Coronary artery (tissue), 2 donors: ENCODE measurements around the gene TMEM116.
"Not testable (repeated sequence)": the region's sequence is repeated elsewhere in the genome, so short reads cannot be mapped to it uniquely, and the experiment has no call there.

Experiments used
- DNase-seq: peaks from one replicate; pipeline ENCODE4 v3.0.0-alpha.2; 2017; ENCODE audit warnings: low spot score
- H3K27ac ChIP-seq, 2 donors: fragments of 200-600 bp; sonication (generic); one replicate each; pipeline ENCODE4 v1.5.1; 2016 to 2019
- H3K4me3 ChIP-seq: fragments of 200-600 bp; sonication (generic); 2 replicates; pipeline ENCODE4 v1.5.1; 2016; ENCODE audit warnings: mild to moderate bottlenecking, moderate library complexity
- TF ChIP-seq, protein P1 (sequence below): fragments of 200-600 bp; sonication (generic); IDR thresholded peaks from one replicate; pipeline ENCODE4 v1.5.1; 2019; ENCODE audit warnings: antibody characterized with exemption

TMEM116 gene

DNA sequence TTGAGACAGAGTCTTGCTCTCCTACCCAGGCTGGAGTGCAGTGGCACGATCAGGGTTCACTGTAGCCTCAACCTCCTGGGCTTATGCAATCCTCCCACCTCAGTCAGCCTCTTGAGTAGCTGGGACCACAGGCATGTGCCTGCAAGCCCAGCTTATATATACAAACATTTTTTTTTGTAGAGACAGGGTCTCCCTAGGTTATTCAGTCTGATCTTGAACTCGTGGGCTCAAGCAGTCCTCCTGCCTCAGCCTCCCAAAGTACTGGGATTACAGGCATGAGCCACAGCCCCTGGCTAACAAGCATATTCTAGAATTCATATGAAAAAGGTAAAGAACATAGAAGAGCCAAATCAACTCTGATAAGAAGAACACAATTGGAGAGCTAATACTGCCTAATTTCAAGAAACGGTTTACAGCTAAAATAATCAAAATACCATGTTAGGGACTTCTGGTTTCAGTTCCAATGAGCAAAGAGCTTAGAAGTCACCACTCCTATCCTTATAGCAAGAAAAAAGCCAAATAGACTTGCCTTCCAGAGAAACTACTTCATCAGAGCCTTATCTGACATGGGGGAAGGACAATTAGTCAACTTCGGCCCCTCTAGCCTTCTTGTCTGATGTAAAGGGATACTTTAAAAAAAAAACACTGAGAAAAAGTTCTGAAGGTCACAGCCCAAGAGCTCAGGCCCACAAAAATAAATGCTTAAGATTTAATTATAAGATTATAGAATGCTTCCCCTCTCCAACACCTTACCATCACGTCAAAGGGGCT lies 37.6 kb downstream of the TMEM116 start:
- TF ChIP-seq, protein P1, sequence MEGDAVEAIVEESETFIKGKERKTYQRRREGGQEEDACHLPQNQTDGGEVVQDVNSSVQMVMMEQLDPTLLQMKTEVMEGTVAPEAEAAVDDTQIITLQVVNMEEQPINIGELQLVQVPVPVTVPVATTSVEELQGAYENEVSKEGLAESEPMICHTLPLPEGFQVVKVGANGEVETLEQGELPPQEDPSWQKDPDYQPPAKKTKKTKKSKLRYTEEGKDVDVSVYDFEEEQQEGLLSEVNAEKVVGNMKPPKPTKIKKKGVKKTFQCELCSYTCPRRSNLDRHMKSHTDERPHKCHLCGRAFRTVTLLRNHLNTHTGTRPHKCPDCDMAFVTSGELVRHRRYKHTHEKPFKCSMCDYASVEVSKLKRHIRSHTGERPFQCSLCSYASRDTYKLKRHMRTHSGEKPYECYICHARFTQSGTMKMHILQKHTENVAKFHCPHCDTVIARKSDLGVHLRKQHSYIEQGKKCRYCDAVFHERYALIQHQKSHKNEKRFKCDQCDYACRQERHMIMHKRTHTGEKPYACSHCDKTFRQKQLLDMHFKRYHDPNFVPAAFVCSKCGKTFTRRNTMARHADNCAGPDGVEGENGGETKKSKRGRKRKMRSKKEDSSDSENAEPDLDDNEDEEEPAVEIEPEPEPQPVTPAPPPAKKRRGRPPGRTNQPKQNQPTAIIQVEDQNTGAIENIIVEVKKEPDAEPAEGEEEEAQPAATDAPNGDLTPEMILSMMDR, result no peak
- H3K27ac ChIP-seq, result no peak overlapping the region
- DNase-seq, result no peak
- no peak overlapping the region for H3K4me3 ChIP-seq

DNA sequence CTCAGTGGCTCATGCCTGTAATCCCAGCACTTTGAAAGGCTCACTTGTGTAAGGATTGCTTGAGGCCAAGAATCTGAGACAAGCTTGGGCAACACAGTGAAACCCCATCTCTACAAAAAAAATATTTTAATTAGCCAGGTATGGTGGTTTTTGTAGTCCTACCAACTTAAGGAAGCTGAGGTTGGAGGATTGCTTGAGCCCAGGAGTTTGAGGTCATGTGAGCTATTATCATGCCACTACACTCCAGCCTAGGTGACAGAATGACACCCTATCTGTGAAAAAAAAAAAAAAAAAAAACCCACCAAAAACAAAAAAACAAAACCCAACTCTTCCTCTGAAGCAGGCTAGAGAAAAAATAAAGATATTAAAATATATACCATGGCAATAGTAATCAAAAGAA lies 41.2 kb downstream of the TMEM116 start:
- DNase-seq, result no peak
- TF ChIP-seq, protein P1, result no peak
- no peak overlapping the region for H3K4me3 ChIP-seq
- H3K27ac ChIP-seq, result no peak overlapping the region

DNA sequence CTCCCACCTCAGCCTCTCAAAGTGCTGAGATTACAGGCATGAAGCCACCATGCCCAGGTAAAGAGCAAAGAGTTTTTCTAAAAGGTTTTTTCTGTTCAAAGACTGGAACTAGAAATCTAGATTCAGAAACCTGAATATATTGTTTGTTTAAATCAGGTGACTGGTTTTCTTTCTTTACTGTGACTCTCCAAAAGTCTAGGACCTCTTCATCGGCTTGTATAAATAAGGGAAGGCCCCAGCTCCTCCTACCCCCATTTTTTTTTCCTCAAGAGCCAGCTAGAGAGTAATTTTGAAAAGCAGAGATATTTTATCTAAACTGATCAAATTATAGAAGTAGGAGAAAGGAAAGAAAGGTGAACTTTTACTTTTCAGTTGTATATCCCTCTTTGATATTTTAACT lies 48.0 kb downstream of the TMEM116 start:
- TF ChIP-seq, protein P1, result no peak
- no peak overlapping the region for H3K27ac ChIP-seq
- no peak for DNase-seq
- no peak overlapping the region for H3K4me3 ChIP-seq

DNA sequence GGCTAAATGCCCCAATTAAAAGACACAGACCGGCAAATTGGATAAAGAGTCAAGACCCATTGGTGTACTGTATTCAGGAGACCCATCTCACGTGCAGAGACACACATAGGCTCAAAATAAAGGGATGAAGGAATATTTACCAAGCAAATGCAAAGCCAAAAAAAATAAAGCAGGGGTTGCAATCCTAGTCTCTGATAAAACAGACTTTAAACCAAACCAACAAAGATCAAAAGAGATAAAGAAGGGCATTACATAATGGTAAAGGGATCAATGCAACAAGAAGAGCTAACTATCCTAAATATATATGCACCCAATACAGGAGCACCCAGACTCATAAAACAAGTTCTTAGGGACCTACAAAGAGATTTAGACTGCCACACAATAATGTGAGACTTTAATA lies 53.4 kb downstream of the TMEM116 start:
- H3K27ac ChIP-seq, H3K4me3 ChIP-seq, DNase-seq: not testable (repeated sequence)

DNA sequence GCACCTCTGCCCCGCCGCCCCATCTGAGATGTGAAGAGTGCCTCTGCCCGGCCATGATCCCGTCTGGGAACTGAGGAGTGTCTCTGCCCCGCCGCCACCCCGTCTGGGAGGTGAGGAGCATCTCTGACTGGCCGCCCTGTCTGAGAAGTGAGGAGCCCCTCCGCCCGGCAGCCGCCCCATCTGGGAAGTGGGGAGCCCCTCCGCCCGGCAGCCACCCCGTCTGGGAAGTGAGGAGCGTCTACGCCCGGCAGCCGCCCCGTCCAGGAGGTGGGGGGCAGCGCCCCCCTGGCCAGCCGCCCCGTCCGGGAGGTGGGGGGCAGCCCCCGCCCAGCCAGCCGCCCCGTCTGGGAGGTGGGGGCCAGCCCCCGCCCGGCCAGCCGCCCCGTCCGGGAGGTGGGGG lies 55.7 kb downstream of the TMEM116 start:
- not testable (repeated sequence) for H3K27ac ChIP-seq, DNase-seq, H3K4me3 ChIP-seq

DNA sequence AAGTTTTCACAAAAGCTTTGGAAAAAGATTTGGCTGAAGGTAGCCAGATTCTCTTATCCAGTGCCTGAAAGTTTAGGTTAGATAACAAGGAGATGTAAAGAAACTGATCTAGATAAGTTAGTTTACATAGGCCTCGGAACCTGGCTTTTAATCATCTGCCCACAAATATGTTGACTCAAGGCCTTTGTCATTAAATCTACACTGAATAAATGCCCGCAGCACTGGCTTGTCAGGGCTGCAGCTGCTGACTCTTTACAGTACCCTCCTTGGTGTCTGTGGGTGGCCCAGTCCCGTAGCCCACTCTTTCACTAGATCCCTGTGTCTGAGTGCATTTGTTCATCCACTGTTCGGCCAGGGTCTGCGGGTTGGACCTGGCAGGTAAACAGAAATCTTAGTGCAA lies 58.0 kb downstream of the TMEM116 start:
- TF ChIP-seq, protein P1, result no peak
- Histone ChIP-seq H3K4me3 (no peak overlapping the region), H3K27ac (no peak overlapping the region)
- DNase-seq, result no peak

DNA sequence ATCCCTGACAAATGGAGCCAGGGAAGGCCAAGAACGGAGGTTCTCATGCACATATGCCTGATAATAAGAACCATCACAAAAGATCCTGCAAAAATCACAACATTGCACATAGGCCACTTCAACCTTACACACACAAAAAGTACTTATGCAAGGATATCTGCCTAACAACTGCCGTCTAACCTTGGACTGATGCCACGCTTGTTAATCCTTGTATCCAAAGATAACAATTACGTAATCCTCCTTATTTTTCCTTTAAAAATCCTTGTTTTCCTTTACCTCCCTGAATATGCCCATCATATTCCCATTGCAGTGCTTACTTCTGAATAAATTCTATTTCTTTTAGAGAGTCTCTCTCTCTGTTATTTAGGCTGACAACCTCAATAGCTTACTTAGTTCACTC lies 59.5 kb downstream of the TMEM116 start:
- TF ChIP-seq, protein P1, result no peak
- no peak for DNase-seq
- Histone ChIP-seq H3K27ac (no peak overlapping the region), H3K4me3 (no peak overlapping the region)

DNA sequence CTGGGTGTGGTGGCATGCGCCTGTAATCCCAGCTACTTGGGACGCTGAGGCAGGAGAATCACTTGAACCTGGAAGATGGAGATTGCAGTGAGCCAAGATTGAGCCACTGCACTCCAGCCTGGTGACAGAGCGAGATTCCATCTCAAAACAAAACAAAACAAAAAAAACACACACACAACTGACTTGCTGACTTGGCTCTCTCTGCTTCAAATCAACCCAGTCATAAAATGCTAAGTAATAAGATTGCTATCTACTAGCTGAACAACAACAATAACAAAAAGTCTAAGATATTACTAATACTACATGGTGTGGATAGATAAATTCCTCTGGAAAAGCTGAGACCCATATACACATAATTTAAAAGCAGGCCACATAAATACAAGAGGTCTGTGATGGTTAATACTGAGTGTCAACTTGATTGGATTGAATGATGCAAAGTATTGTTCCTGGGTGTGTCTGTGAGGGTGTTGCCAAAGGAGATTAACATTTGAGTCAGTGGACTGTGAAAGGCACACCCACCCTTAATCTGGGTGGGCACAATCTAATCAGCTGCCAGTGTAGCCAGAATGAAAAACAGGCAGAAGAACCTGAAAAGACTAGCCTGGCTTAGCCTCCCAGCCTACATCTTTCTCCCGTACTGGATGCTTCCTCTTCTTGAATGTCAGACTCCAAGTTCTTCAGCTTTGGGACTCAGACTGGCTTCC lies 60.7 kb downstream of the TMEM116 start:
- not testable (repeated sequence) for H3K27ac ChIP-seq, H3K4me3 ChIP-seq, DNase-seq

DNA sequence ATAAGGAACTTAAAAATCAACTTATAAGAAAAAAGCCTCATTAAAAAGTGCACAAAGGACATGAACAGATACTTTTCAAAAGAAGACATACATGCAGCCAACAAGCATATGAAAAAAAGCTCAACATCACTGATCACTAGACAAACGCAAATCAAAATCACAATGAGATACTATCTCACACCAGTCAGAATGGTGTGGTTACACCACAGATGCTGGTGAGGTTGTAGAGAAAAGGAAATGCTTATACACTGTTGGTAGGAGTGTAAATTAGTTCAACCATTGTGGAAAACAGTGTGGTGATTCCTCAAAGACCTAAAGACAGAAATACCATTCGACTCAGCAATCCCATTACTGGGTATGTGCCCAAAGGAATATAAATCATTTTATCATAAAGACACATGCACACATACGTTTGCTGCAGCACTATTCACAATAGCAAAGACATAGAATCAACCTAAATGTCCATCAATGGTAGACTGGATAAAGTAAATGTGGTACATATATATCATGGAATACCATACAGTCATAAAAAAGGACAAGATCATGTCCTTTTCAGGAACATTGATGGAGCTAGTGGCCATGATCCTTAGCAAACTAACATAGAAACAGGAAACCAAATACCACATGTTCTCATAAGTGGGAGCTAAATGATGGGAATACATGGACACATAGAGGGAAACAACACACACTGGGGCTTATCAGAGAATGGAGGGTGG lies 61.8 kb downstream of the TMEM116 start:
- H3K4me3 ChIP-seq, DNase-seq, H3K27ac ChIP-seq: not testable (repeated sequence)
